ENCODE data around the gene CAPNS2. TPM values are rescaled to one million over a fixed set of nuclear protein-coding genes. Genes with fewer than 3 reads are reported as not detected.
"Not testable (repeated sequence)": the region's sequence is repeated elsewhere in the genome, so short reads cannot be mapped to it uniquely, and the experiment has no call there.

Gene CAPNS2
- total RNA-seq, 4 donors from 2014 or later: 139 to 168 (median 163) TPM

GRCh38 chr16:55597928-55598327 is 31.4 kb downstream of the CAPNS2 start:
- no peak for DNase-seq (ENCODE audit: low spot score in 2 of 2)
- TF ChIP-seq, protein P1, sequence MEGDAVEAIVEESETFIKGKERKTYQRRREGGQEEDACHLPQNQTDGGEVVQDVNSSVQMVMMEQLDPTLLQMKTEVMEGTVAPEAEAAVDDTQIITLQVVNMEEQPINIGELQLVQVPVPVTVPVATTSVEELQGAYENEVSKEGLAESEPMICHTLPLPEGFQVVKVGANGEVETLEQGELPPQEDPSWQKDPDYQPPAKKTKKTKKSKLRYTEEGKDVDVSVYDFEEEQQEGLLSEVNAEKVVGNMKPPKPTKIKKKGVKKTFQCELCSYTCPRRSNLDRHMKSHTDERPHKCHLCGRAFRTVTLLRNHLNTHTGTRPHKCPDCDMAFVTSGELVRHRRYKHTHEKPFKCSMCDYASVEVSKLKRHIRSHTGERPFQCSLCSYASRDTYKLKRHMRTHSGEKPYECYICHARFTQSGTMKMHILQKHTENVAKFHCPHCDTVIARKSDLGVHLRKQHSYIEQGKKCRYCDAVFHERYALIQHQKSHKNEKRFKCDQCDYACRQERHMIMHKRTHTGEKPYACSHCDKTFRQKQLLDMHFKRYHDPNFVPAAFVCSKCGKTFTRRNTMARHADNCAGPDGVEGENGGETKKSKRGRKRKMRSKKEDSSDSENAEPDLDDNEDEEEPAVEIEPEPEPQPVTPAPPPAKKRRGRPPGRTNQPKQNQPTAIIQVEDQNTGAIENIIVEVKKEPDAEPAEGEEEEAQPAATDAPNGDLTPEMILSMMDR (IDR thresholded peaks at IDR 0.05): no peak
- TF ChIP-seq POLR2A (IDR thresholded peaks at IDR 0.05): no peak
- intact Hi-C loops (cut with DNase I; ENCODE audit: low total_unique reads): no loop called here
- no peak overlapping the region for H3K4me3 ChIP-seq (ENCODE audit: low read depth, poor library complexity, severe bottlenecking)
- WGBS, 2 donors: 45 to 47% methylated on average over 4 of the region's 4 CpGs

DNA sequence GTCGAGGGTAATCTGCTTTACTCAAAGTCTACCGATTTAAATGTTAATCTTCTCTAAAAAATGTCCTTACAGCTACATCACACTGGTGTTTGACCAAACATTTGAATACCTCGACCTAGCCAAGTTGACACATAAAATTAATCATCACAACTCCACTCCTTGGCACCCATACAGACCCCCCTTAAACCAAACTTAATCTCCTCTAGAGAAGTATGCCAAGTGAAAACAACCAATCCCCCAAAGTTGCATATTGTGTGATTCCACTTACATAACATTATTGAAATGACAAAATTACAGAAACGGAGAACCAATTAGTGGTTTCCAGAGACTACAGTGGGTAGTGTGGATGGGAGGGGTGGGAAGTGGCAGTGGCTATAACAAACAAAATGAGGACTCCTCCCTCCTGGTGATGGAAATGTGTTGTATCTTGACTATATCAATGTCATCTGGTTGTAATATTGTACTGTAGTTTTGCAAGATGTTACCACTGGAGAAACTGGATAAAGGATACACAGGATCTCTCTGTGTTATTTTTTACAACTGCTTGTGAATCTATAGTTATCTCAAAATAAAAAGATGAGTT is 39.4 kb downstream of the CAPNS2 start:
- H3K4me3 ChIP-seq (ENCODE audit: low read depth, poor library complexity, severe bottlenecking): no peak overlapping the region
- TF ChIP-seq POLR2A (IDR thresholded peaks at IDR 0.05): no peak
- TF ChIP-seq, protein P1 (IDR thresholded peaks at IDR 0.05): no peak
- WGBS, 2 donors: 45 to 51% methylated on average over 4 of the region's 4 CpGs
- intact Hi-C loops (cut with DNase I; ENCODE audit: low total_unique reads): no loop called here
- DNase-seq (ENCODE audit: low spot score in 2 of 2): peak in 1 of 2 donors; percentile 20

DNA sequence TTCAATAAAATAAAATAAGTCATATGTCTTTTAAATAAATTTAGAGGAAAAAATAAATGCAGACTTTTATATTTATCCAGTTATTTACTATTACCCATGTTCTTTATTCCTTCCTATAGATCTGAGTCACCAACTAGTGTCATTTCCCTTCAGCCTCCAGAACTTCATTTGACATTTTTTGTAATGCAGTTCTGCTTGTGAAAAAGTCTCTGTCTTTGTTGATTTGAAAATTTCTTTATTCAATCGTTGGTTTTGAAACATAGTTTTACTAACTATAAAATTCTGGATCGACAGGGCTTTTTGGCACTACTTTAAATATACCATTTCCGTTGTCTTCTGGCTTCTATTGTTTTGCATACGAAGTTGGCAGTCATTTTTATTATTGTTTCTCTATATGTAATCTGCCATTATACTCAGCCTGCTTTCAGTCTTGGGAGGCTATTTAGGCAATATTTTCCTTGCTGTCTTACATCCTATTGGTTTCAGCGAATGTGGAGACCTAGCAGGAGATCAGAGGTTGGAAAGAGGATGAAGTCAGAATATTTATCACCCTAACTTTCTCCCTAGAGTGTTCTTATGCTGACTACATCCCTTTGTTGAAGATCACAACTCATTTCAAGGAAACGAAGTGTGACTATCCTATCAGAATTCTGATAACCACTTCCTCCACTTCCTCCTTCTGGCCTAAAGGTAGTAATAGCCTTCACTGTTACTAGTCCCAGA is 47.3 kb downstream of the CAPNS2 start:
- intact Hi-C loops (cut with DNase I; ENCODE audit: low total_unique reads): no loop called here
- no peak for DNase-seq (ENCODE audit: low spot score in 2 of 2)
- TF ChIP-seq, protein P1 (IDR thresholded peaks at IDR 0.05): no peak
- TF ChIP-seq POLR2A (IDR thresholded peaks at IDR 0.05): no peak
- H3K4me3 ChIP-seq (ENCODE audit: low read depth, poor library complexity, severe bottlenecking): no peak overlapping the region
- 62 to 64% methylated on average over 6 of the region's 6 CpGs for WGBS, 2 donors

GRCh38 chr16:55615071-55615470 is 48.6 kb downstream of the CAPNS2 start:
- H3K4me3 ChIP-seq (ENCODE audit: low read depth, poor library complexity, severe bottlenecking): no peak overlapping the region
- no peak for DNase-seq (ENCODE audit: low spot score in 2 of 2)
- intact Hi-C loops (cut with DNase I; ENCODE audit: low total_unique reads): no loop called here
- WGBS, 2 donors: 80 to 85% methylated on average over 3 of the region's 3 CpGs
- TF ChIP-seq, protein P1 (IDR thresholded peaks at IDR 0.05): no peak
- no peak for TF ChIP-seq POLR2A (IDR thresholded peaks at IDR 0.05)

GRCh38 chr16:55615670-55616069 is 49.2 kb downstream of the CAPNS2 start:
- H3K4me3 ChIP-seq (ENCODE audit: low read depth, poor library complexity, severe bottlenecking); DNase-seq (ENCODE audit: low spot score in 2 of 2); intact Hi-C loops (cut with DNase I; ENCODE audit: low total_unique reads): not testable (repeated sequence)
- 90 to 95% methylated on average over 11 of the region's 11 CpGs for whole genome bisulfite sequencing, 2 donors

Other genes starting within 250 kb of the CAPNS2 start
- 10 to 100 TPM in 2 of 4 donors, 1 to 10 TPM in 2; 6.7 to 17.7 (median 13.3) TPM for gene IRX6, start 242.5 kb upstream of the CAPNS2 start, total RNA-seq
- gene MMP2, start 87.5 kb upstream of the CAPNS2 start, total RNA-seq: 100 to 1,000 TPM; 152 to 516 (median 223) TPM
- gene LPCAT2, start 57.6 kb upstream of the CAPNS2 start, total RNA-seq: 10 to 100 TPM; 16.9 to 36.9 (median 25.4) TPM
- 10 to 100 TPM in 2 of 4 donors, 1 to 10 TPM in 2; 2.3 to 26.1 (median 8.7) TPM for gene SLC6A2, start 89.3 kb downstream of the CAPNS2 start, total RNA-seq